Measurements from ENCODE around the gene SRPK1.

Gene SRPK1

GRCh38 chr6:35907750-35908149 lies 13.1 kb downstream of the SRPK1 start:
- H3K9ac ChIP-seq, result no peak overlapping the region
- H3K4me1 ChIP-seq, result no peaks in the 10 kb centered on the region
- H4K20me1 ChIP-seq, result peaks cover 0 to 41% (median 13%) of the 10 kb centered on the region in 11 experiments; a peak in 9 of 22 replicates
- TF ChIP-seq Cebpa-rat (IDR thresholded peaks at IDR 0.05), result no peak
- no peak overlapping the region for H3K27ac ChIP-seq
- no peak overlapping the region for H3K4me2 ChIP-seq
- no peak overlapping the region for H3K4me3 ChIP-seq
- peaks cover 48 to 62% (median 54%) of the 10 kb centered on the region in 11 experiments for H3K9me3 ChIP-seq (replicated peaks in 1 of 11)
- peaks cover 63 to 100% (median 98%) of the 10 kb centered on the region in 11 experiments for H3K36me3 ChIP-seq
- H3K27me3 ChIP-seq, result no peaks in the 10 kb centered on the region

- H3K4me3 ChIP-seq, result no peak overlapping the region
- no peaks in the 10 kb centered on the region for H3K4me1 ChIP-seq
- no peak overlapping the region for H3K27ac ChIP-seq
- no peaks in the 10 kb centered on the region for H3K27me3 ChIP-seq
- no peak overlapping the region for H3K9ac ChIP-seq
- H3K36me3 ChIP-seq, result peaks cover 60 to 100% (median 98%) of the 10 kb centered on the region in 11 experiments
- H4K20me1 ChIP-seq, result peaks cover 0 to 50% (median 19%) of the 10 kb centered on the region in 11 experiments; a peak in 10 of 22 replicates
- peaks cover 36 to 50% (median 41%) of the 10 kb centered on the region in 11 experiments for H3K9me3 ChIP-seq (replicated peaks in 1 of 11)
- H3K4me2 ChIP-seq, result no peak overlapping the region
- no peak for TF ChIP-seq Cebpa-rat (IDR thresholded peaks at IDR 0.05)
These were observed 14.4 kb downstream of the SRPK1 start for GRCh38 chr6:35906499-35906846.

- Histone ChIP-seq H3K27ac (no peak overlapping the region), H3K27me3 (no peaks in the 10 kb centered on the region), H3K9ac (no peak overlapping the region), H3K4me1 (no peaks in the 10 kb centered on the region), H3K9me3 (replicated peaks in 1 of 11) (peaks cover 30 to 45% (median 36%) of the 10 kb centered on the region in 11 experiments), H4K20me1 (peaks cover 0 to 50% (median 19%) of the 10 kb centered on the region in 11 experiments; a peak in 10 of 22 replicates), H3K4me3 (no peak overlapping the region), H3K36me3 (peaks cover 56 to 100% (median 98%) of the 10 kb centered on the region in 11 experiments), H3K4me2 (no peak overlapping the region)
- no peak for TF ChIP-seq Cebpa-rat (IDR thresholded peaks at IDR 0.05)
These were observed 14.9 kb downstream of the SRPK1 start for GRCh38 chr6:35905841-35906498.

- Histone ChIP-seq H3K27ac (no peak overlapping the region), H3K4me1 (no peaks in the 10 kb centered on the region), H3K9ac (no peak overlapping the region), H3K27me3 (no peaks in the 10 kb centered on the region), H3K36me3 (peaks cover 56 to 100% (median 98%) of the 10 kb centered on the region in 11 experiments), H4K20me1 (peaks cover 0 to 52% (median 19%) of the 10 kb centered on the region in 11 experiments; a peak in 10 of 22 replicates), H3K4me3 (no peak overlapping the region), H3K9me3 (replicated peaks in 1 of 11) (peaks cover 23 to 43% (median 32%) of the 10 kb centered on the region in 11 experiments), H3K4me2 (no peak overlapping the region)
- no peak for TF ChIP-seq Cebpa-rat (IDR thresholded peaks at IDR 0.05)
These were observed 15.6 kb downstream of the SRPK1 start for GRCh38 chr6:35905141-35905785.

GRCh38 chr6:35903679-35904078 lies 17.2 kb downstream of the SRPK1 start:
- Histone ChIP-seq H3K4me3 (no peak overlapping the region), H3K27me3 (no peaks in the 10 kb centered on the region), H3K9me3 (replicated peaks in 1 of 11) (peaks cover 14 to 43% (median 30%) of the 10 kb centered on the region in 11 experiments), H4K20me1 (peaks cover 0 to 64% (median 21%) of the 10 kb centered on the region in 11 experiments; a peak in 10 of 22 replicates), H3K36me3 (peaks cover 51 to 100% (median 98%) of the 10 kb centered on the region in 11 experiments), H3K4me2 (no peak overlapping the region), H3K4me1 (no peaks in the 10 kb centered on the region), H3K9ac (no peak overlapping the region), H3K27ac (no peak overlapping the region)
- no peak for TF ChIP-seq Cebpa-rat (IDR thresholded peaks at IDR 0.05)

GRCh38 chr6:35900448-35900847 lies 20.4 kb downstream of the SRPK1 start:
- no peaks in the 10 kb centered on the region for H3K27me3 ChIP-seq
- H4K20me1 ChIP-seq, result peaks cover 0 to 81% (median 38%) of the 10 kb centered on the region in 11 experiments; a peak in 12 of 22 replicates
- peaks cover 0 to 6% (median 0%) of the 10 kb centered on the region in 10 experiments; a peak in 2 of 20 replicates for H3K4me1 ChIP-seq
- peaks cover 69 to 100% (median 99%) of the 10 kb centered on the region in 11 experiments for H3K36me3 ChIP-seq
- no peak overlapping the region for H3K27ac ChIP-seq
- no peak for TF ChIP-seq Cebpa-rat (IDR thresholded peaks at IDR 0.05)
- peaks cover 6 to 50% (median 31%) of the 10 kb centered on the region in 11 experiments; a peak in 19 of 22 replicates for H3K9me3 ChIP-seq (replicated peaks in 1 of 11)
- H3K4me3 ChIP-seq, result no peak overlapping the region
- no peak overlapping the region for H3K9ac ChIP-seq
- no peak overlapping the region for H3K4me2 ChIP-seq

- Histone ChIP-seq H3K4me1 (peaks cover 8 to 21% (median 11%) of the 10 kb centered on the region in 10 experiments; a peak in 18 of 20 replicates), H3K4me3 (no peak overlapping the region), H3K9me3 (replicated peaks in 1 of 11) (peaks cover 6 to 50% (median 31%) of the 10 kb centered on the region in 11 experiments; a peak in 19 of 22 replicates), H3K4me2 (no peak overlapping the region), H3K36me3 (peaks cover 54 to 91% (median 77%) of the 10 kb centered on the region in 11 experiments), H3K9ac (no peak overlapping the region), H4K20me1 (peaks cover 0 to 84% (median 51%) of the 10 kb centered on the region in 11 experiments; a peak in 18 of 22 replicates), H3K27ac (no peak overlapping the region), H3K27me3 (no peaks in the 10 kb centered on the region)
- TF ChIP-seq Cebpa-rat (IDR thresholded peaks at IDR 0.05), result no peak
These were observed 22.9 kb downstream of the SRPK1 start for GRCh38 chr6:35898003-35898402.

- Histone ChIP-seq H3K4me2 (no peak overlapping the region), H3K9me3 (replicated peaks in 1 of 11) (peaks cover 6 to 50% (median 31%) of the 10 kb centered on the region in 11 experiments; a peak in 19 of 22 replicates), H3K4me1 (peaks cover 9 to 21% (median 13%) of the 10 kb centered on the region in 10 experiments; a peak in 18 of 20 replicates), H3K4me3 (no peak overlapping the region), H3K27me3 (no peaks in the 10 kb centered on the region), H3K36me3 (peaks cover 49 to 90% (median 72%) of the 10 kb centered on the region in 11 experiments), H4K20me1 (peaks cover 0 to 84% (median 56%) of the 10 kb centered on the region in 11 experiments; a peak in 18 of 22 replicates), H3K27ac (no peak overlapping the region), H3K9ac (no peak overlapping the region)
- no peak for TF ChIP-seq Cebpa-rat (IDR thresholded peaks at IDR 0.05)
These were observed 23.4 kb downstream of the SRPK1 start for GRCh38 chr6:35897486-35897885.

GRCh38 chr6:35897036-35897435 lies 23.9 kb downstream of the SRPK1 start:
- Histone ChIP-seq H3K36me3 (peaks cover 44 to 90% (median 72%) of the 10 kb centered on the region in 11 experiments), H3K9me3 (replicated peaks in 1 of 11) (peaks cover 6 to 50% (median 31%) of the 10 kb centered on the region in 11 experiments; a peak in 19 of 22 replicates), H4K20me1 (peaks cover 0 to 84% (median 60%) of the 10 kb centered on the region in 11 experiments; a peak in 18 of 22 replicates), H3K27me3 (no peaks in the 10 kb centered on the region), H3K9ac (no peak overlapping the region), H3K4me1 (peaks cover 9 to 21% (median 13%) of the 10 kb centered on the region in 10 experiments; a peak in 18 of 20 replicates), H3K4me2 (no peak overlapping the region), H3K27ac (no peak overlapping the region), H3K4me3 (no peak overlapping the region)
- TF ChIP-seq Cebpa-rat (IDR thresholded peaks at IDR 0.05), result no peak
